HEK293T (cell line): Measurements from ENCODE around the gene CELF2.
"Not testable (repeated sequence)": the region's sequence is repeated elsewhere in the genome, so short reads cannot be mapped to it uniquely, and the experiment has no call there.

ENCODE experiments used
- BHLHE40 ChIP-seq: fragments of 450-650 bp; IDR thresholded peaks from 2 replicates; pipeline ENCODE4 v1.6.1; 2016; ENCODE audit warnings: mild to moderate bottlenecking, moderate library complexity, borderline replicate concordance
- CTBP1 ChIP-seq: fragments of 450-650 bp; IDR thresholded peaks from 2 replicates; pipeline ENCODE4 v1.6.1; 2016; ENCODE audit warnings: borderline replicate concordance
- HDGF ChIP-seq: fragments of 450-650 bp; IDR thresholded peaks from 2 replicates; pipeline ENCODE4 v1.6.1; 2017; ENCODE audit warnings: antibody characterized with exemption, borderline replicate concordance
- L3MBTL2 ChIP-seq: fragments of 450-650 bp; conservative IDR thresholded peaks from 2 replicates; pipeline ENCODE4 v1.6.1; 2016; ENCODE audit warnings: mild to moderate bottlenecking
- SP1 ChIP-seq: fragments of 450-650 bp; IDR thresholded peaks from 2 replicates; pipeline ENCODE4 v1.6.1; 2017
- ZNF384 ChIP-seq: fragments of 450-650 bp; IDR thresholded peaks from 2 replicates; pipeline ENCODE4 v1.6.1; 2016

DNA sequence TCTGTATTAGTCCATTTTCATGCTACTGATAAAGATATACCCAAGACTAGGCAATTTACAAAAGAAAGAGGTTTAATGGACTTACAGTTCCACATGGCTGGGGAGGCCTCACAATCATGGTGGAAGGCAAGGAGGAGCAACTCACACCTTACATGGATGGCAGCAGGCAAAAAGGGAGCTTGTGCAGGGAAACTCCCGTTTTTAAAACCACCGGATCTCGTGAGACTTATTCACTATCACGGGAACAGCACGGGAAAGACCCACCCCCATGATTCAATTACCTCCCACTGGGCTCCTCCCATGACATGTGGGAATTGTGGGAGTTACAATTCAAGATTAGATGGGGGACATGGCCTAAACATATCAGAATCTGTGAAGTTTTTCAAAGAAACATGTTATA lies 329.9 kb downstream of the CELF2 start:
- TF ChIP-seq CTBP1, SP1, ZNF384, L3MBTL2, BHLHE40, HDGF: not testable (repeated sequence)
